CD4-positive, alpha-beta T cell treated with Interleukin-4 for 4 hours (primary cell): ENCODE measurements around the gene RLN1.
A peak's percentile ranks its signal among the peaks of the same experiment; 100 is the strongest.
"Not testable (repeated sequence)": the region's sequence is repeated elsewhere in the genome, so short reads cannot be mapped to it uniquely, and the experiment has no call there.

Experiments
- DNase-seq: peaks from one replicate; pipeline ENCODE4 v3.0.0-alpha.2; 2020

RLN1 gene

DNA sequence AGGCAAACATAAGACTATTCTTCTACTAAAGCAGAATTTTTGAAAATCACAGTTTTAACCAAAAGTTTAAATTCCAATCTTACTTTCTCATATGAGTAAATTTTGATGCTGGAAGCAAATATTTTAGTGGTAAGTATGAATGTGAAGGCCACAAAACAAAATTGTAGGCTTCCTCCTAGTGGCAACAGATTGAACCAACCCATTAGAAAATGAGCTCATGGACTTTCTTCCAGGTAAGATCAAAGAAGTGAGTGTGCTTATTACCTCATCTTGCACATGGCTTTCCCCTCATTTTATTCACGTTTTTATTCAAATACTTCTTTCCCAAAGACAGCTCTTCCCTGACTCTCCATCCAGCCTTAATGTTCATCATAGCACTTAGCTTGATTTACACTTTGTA, 18.6 kb downstream of the RLN1 start:
- DNase-seq, result no peak

- DNase-seq, result not testable (repeated sequence)
Observed at GRCh38 chr9:5316406-5316805, 23.3 kb downstream of the RLN1 start.

DNA sequence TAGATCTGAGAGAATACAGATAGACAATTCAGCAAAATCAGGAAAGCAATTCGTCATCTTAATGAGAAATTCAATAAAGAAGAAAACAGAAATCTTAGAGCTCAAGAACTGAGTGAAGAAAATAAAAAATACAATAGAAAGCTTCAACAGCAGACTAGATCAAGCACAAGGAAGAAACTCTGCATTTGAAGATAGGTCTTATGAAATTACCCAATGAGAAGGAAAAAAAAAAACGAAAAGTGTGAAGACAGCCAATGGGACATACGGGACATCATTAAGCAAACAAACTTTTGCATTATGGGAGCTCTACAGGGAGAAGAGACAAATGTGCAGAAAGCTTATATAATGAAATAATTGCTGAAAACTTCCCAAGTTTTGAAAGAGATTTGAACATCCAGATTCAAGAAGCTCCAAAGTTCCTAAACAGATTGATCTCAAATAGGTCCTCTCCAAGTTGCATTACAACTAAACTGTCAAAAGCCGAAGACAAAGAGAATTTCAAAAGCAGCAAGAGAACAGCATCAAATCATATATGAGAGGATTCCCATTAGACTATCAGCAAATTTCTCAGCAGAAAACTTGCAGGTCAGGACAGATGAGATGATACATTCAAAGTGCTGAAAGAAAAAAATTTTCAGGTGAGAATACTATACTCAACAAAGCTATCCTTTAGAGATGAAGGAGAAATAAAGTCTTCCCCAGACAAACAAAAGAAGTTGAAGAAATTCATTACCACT, 24.3 kb downstream of the RLN1 start:
- DNase-seq, result no peak

- no peak for DNase-seq
Observed at GRCh38 chr9:5310851-5311250, 28.8 kb downstream of the RLN1 start.

DNA sequence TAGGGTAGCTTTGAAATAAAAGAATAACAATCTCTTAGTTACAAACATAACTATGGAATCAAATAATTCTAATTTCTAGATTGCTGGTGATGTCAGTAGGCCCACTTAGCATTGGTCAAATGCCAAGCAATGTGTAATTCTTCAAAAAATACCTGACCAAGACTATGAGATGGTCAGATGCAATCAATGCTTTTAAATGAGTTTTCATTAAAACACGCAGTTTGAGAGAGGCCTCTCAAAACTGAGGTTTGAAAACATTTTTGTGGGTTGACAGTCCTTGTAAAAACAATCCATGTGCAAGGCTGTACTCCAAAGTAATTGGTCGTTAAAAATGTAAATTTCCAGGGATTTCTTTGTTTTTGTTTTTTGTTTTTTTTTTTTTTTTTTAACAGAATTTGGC, 33.9 kb downstream of the RLN1 start:
- DNase-seq, result no peak

GRCh38 chr9:5303840-5304795, 35.6 kb downstream of the RLN1 start, which contains the start of gene RLN2:
Gene RLN2 (minus strand): TSS chr9:5304716. CDS start chr9:5304580, 136 bp downstream.
- not testable (repeated sequence) for DNase-seq

DNA sequence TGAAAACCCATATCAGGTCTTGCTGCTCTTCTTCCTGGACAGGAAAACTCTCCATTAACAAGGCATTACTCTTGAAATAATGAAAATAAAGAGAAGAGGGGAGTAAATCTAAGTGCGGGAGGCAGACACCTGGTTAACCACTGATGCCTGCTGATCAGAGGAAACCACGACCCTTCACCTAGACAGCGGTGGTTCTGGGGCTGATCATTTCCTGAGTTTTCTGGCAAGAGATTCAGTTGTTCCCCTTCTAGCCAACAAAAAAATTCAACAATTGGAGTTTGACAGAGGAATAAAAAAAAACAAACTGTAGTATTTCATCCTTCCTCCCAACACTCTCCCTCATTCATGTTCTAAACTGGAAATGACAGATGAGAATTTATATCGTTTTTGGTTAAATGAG, 38.1 kb downstream of the RLN1 start:
- peak; percentile 17 for DNase-seq

GRCh38 chr9:5292141-5292540, 47.5 kb downstream of the RLN1 start:
- DNase-seq, result no peak

GRCh38 chr9:5288591-5288990, 51.1 kb downstream of the RLN1 start:
- DNase-seq, result no peak

DNA sequence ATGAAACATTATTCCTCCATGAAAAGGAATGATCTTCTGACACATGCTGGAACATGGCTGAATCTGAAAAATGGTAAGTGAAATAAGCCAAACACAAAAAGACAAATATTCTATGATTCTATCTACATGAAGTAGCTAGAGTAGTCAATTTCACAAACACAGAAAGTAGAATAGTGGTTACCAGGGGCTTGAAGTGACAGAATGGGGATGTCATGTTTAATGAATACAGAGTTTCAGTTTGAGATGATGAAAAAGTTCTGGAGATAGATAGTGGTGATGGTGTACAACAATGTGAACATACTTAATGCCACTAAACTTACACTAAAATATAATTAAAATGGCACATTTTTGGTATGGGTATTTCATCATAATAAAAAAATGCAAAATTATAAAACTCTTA, 53.4 kb downstream of the RLN1 start:
- DNase-seq, result no peak
